ENCODE results near the gene CHRM1.

GRCh38 chr11:62889484-62890437, 31.4 kb downstream of the CHRM1 start:
- TF ChIP-seq, protein P1, sequence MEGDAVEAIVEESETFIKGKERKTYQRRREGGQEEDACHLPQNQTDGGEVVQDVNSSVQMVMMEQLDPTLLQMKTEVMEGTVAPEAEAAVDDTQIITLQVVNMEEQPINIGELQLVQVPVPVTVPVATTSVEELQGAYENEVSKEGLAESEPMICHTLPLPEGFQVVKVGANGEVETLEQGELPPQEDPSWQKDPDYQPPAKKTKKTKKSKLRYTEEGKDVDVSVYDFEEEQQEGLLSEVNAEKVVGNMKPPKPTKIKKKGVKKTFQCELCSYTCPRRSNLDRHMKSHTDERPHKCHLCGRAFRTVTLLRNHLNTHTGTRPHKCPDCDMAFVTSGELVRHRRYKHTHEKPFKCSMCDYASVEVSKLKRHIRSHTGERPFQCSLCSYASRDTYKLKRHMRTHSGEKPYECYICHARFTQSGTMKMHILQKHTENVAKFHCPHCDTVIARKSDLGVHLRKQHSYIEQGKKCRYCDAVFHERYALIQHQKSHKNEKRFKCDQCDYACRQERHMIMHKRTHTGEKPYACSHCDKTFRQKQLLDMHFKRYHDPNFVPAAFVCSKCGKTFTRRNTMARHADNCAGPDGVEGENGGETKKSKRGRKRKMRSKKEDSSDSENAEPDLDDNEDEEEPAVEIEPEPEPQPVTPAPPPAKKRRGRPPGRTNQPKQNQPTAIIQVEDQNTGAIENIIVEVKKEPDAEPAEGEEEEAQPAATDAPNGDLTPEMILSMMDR (conservative IDR thresholded peaks at IDR 0.05; ENCODE audit: low read length), result no peak
- TF ChIP-seq EZH2phosphoT487 (IDR thresholded peaks at IDR 0.05; ENCODE audit: borderline replicate concordance, low read depth, low read length), result no peak
